ENCODE measurements around the gene MAP2K5.

MAP2K5 gene

DNA sequence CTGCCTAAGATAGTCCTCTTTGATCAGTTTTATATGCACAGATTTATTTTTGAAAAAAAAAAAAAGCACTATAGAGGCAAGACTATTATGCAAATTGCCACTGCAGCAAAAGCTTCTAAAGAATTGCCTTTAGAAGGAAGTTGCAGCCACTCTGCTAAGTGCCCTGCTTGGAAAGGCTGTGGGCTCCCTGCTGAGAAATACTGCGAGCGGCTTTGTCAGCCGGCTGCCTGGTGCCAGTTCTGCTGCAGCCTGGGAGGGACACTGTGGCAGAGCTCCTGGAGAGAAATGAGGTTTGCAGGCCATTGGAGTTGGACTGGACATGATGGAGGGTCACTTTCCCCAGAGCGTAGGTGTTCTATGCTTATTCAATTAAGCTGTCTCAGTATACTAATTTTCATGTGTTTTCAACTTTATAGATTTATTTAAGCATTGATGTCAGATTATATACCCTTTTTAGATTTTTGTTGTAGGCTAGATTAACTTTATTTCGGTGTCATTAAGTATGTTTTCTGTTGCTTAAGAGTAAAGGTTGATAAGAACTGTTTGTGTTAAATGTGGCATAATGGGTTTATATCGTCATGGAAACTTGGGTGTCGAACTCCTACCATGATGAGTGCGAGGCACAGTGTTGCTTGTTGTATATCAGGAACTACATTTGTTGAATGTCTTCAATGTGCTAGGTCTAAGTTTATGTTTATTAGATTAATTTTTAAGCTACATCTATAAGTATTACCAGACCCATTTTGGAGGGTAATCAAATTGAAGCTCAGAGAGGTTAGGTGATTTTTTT lies 6.6 kb downstream of the MAP2K5 start (continued):
- TF ChIP-seq, protein P1, sequence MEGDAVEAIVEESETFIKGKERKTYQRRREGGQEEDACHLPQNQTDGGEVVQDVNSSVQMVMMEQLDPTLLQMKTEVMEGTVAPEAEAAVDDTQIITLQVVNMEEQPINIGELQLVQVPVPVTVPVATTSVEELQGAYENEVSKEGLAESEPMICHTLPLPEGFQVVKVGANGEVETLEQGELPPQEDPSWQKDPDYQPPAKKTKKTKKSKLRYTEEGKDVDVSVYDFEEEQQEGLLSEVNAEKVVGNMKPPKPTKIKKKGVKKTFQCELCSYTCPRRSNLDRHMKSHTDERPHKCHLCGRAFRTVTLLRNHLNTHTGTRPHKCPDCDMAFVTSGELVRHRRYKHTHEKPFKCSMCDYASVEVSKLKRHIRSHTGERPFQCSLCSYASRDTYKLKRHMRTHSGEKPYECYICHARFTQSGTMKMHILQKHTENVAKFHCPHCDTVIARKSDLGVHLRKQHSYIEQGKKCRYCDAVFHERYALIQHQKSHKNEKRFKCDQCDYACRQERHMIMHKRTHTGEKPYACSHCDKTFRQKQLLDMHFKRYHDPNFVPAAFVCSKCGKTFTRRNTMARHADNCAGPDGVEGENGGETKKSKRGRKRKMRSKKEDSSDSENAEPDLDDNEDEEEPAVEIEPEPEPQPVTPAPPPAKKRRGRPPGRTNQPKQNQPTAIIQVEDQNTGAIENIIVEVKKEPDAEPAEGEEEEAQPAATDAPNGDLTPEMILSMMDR (tag by site-specific recombination; IDR thresholded peaks at IDR 0.05), result no peak
- TF ChIP-seq, protein P2, sequence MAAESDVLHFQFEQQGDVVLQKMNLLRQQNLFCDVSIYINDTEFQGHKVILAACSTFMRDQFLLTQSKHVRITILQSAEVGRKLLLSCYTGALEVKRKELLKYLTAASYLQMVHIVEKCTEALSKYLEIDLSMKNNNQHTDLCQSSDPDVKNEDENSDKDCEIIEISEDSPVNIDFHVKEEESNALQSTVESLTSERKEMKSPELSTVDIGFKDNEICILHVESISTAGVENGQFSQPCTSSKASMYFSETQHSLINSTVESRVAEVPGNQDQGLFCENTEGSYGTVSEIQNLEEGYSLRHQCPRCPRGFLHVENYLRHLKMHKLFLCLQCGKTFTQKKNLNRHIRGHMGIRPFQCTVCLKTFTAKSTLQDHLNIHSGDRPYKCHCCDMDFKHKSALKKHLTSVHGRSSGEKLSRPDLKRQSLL (tag by site-specific recombination; IDR thresholded peaks at IDR 0.05), result no peak
- TF ChIP-seq ZNF146 (tag by site-specific recombination; IDR thresholded peaks at IDR 0.05) (no peak), ZNF701 (tag by site-specific recombination; IDR thresholded peaks at IDR 0.05) (no peak), SP7 (tag by site-specific recombination; IDR thresholded peaks at IDR 0.05) (no peak), SCRT2 (tag by site-specific recombination; IDR thresholded peaks at IDR 0.05) (peak; percentile 76; the same call in 1 of the 2 replicates), ZNF174 (tag by site-specific recombination; IDR thresholded peaks at IDR 0.05) (no peak), KLF10 (tag by site-specific recombination; IDR thresholded peaks at IDR 0.05) (no peak), ZNF624 (tag by site-specific recombination; IDR thresholded peaks at IDR 0.05) (no peak), ZNF133 (tag by site-specific recombination; IDR thresholded peaks at IDR 0.05) (no peak), ZNF239 (tag by site-specific recombination; IDR thresholded peaks at IDR 0.05) (no peak), GLI4 (tag by site-specific recombination; IDR thresholded peaks at IDR 0.05) (no peak), ZNF560 (tag by site-specific recombination; IDR thresholded peaks at IDR 0.05; ENCODE audit: borderline replicate concordance) (no peak), ZBTB21 (tag by site-specific recombination; IDR thresholded peaks at IDR 0.05) (no peak; the same call in 1 of the 2 replicates), ZNF211 (tag by site-specific recombination; IDR thresholded peaks at IDR 0.05; ENCODE audit: low read depth) (no peak), ZNF530 (tag by site-specific recombination; IDR thresholded peaks at IDR 0.05; ENCODE audit: low read depth) (no peak), ZNF354C (tag by site-specific recombination; IDR thresholded peaks at IDR 0.05; ENCODE audit: borderline replicate concordance, low read depth) (no peak), ZBTB1 (tag by site-specific recombination; IDR thresholded peaks at IDR 0.05) (no peak), ZNF302 (tag by site-specific recombination; IDR thresholded peaks at IDR 0.05; ENCODE audit: low read depth) (no peak), ZNF837 (tag by site-specific recombination; IDR thresholded peaks at IDR 0.05) (no peak), ZNF292 (tag by site-specific recombination; IDR thresholded peaks at IDR 0.05; ENCODE audit: borderline replicate concordance, low read depth) (no peak), ZEB2 (tag by site-specific recombination; IDR thresholded peaks at IDR 0.05) (peak; percentile 28; the same call in 1 of the 2 replicates), ZFP37 (tag by site-specific recombination; IDR thresholded peaks at IDR 0.05) (no peak), TRIM28 (IDR thresholded peaks at IDR 0.05; ENCODE audit: borderline replicate concordance, low read length) (peak; percentile 74)
- TF ChIP-seq, protein P3, sequence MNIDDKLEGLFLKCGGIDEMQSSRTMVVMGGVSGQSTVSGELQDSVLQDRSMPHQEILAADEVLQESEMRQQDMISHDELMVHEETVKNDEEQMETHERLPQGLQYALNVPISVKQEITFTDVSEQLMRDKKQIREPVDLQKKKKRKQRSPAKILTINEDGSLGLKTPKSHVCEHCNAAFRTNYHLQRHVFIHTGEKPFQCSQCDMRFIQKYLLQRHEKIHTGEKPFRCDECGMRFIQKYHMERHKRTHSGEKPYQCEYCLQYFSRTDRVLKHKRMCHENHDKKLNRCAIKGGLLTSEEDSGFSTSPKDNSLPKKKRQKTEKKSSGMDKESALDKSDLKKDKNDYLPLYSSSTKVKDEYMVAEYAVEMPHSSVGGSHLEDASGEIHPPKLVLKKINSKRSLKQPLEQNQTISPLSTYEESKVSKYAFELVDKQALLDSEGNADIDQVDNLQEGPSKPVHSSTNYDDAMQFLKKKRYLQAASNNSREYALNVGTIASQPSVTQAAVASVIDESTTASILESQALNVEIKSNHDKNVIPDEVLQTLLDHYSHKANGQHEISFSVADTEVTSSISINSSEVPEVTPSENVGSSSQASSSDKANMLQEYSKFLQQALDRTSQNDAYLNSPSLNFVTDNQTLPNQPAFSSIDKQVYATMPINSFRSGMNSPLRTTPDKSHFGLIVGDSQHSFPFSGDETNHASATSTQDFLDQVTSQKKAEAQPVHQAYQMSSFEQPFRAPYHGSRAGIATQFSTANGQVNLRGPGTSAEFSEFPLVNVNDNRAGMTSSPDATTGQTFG (tag by site-specific recombination; IDR thresholded peaks at IDR 0.05; ENCODE audit: borderline replicate concordance), result no peak
- TF ChIP-seq, protein P4, sequence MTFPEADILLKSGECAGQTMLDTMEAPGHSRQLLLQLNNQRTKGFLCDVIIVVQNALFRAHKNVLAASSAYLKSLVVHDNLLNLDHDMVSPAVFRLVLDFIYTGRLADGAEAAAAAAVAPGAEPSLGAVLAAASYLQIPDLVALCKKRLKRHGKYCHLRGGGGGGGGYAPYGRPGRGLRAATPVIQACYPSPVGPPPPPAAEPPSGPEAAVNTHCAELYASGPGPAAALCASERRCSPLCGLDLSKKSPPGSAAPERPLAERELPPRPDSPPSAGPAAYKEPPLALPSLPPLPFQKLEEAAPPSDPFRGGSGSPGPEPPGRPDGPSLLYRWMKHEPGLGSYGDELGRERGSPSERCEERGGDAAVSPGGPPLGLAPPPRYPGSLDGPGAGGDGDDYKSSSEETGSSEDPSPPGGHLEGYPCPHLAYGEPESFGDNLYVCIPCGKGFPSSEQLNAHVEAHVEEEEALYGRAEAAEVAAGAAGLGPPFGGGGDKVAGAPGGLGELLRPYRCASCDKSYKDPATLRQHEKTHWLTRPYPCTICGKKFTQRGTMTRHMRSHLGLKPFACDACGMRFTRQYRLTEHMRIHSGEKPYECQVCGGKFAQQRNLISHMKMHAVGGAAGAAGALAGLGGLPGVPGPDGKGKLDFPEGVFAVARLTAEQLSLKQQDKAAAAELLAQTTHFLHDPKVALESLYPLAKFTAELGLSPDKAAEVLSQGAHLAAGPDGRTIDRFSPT (tag by site-specific recombination; IDR thresholded peaks at IDR 0.05), result no peak
- TF ChIP-seq, protein P5, sequence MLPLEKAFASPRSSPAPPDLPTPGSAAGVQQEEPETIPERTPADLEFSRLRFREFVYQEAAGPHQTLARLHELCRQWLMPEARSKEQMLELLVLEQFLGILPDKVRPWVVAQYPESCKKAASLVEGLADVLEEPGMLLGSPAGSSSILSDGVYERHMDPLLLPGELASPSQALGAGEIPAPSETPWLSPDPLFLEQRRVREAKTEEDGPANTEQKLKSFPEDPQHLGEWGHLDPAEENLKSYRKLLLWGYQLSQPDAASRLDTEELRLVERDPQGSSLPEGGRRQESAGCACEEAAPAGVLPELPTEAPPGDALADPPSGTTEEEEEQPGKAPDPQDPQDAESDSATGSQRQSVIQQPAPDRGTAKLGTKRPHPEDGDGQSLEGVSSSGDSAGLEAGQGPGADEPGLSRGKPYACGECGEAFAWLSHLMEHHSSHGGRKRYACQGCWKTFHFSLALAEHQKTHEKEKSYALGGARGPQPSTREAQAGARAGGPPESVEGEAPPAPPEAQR (tag by site-specific recombination; IDR thresholded peaks at IDR 0.05), result no peak
- TF ChIP-seq, protein P6, sequence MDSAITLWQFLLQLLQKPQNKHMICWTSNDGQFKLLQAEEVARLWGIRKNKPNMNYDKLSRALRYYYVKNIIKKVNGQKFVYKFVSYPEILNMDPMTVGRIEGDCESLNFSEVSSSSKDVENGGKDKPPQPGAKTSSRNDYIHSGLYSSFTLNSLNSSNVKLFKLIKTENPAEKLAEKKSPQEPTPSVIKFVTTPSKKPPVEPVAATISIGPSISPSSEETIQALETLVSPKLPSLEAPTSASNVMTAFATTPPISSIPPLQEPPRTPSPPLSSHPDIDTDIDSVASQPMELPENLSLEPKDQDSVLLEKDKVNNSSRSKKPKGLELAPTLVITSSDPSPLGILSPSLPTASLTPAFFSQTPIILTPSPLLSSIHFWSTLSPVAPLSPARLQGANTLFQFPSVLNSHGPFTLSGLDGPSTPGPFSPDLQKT (IDR thresholded peaks at IDR 0.05; ENCODE audit: borderline replicate concordance, low read depth, low read length), result no peak
- TF ChIP-seq, protein P7, sequence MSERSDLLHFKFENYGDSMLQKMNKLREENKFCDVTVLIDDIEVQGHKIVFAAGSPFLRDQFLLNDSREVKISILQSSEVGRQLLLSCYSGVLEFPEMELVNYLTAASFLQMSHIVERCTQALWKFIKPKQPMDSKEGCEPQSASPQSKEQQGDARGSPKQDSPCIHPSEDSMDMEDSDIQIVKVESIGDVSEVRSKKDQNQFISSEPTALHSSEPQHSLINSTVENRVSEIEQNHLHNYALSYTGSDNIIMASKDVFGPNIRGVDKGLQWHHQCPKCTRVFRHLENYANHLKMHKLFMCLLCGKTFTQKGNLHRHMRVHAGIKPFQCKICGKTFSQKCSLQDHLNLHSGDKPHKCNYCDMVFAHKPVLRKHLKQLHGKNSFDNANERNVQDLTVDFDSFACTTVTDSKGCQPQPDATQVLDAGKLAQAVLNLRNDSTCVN (tag by site-specific recombination; optimal IDR thresholded peaks at IDR 0.05), result no peak
